DMS153 (cell line): ENCODE measurements around the gene SGPL1.
A peak's percentile ranks its signal among the peaks of the same experiment; 100 is the strongest.
"Not testable (repeated sequence)": the region's sequence is repeated elsewhere in the genome, so short reads cannot be mapped to it uniquely, and the experiment has no call there.

ENCODE experiments used
- DNase-seq: peaks from one replicate; lab custom pipeline; 2025; lab: John Stamatoyannopoulos, UW

SGPL1 gene

DNA sequence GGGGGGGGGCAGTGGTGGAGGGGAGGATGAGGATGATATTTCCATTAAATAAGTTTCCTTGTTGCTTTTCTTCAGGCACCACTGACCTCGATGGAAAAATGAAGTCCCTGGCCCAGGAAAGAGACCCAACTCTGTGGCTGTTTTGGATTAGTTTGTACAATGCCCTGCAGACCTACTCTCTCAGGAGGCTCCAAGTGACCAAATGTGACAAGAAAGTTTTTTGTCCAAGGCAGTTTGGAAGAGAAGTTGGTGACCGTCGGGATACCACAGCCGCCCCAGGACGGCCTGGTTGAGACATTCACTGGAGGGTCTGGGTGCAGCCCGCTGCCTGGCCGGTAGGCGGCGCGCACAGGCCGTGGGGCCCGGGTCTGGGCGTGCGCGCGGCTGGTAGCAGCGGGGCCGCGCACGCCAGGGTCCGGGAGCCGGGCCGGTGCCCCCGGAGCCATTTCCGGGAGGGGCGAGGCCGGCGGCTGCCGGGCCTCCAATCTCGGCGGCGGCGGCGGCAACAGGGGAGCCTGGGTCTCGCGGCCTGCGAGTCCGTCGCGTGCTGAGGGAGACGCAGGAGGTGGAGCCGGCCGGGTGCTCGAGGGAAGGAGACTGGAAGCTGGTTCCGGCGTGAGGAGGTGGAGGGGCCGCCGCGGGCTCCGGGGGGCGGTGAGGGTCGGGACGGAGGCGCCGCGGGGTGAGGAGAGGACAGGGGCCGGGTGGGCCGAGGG is at the start of gene SGPL1:
TSS of gene SGPL1 (plus strand) at position 445 of the 716 bp plus-strand sequence. CDS start 906 bp downstream, outside the sequence.
- DNase-seq, result peak; percentile 57

DNA sequence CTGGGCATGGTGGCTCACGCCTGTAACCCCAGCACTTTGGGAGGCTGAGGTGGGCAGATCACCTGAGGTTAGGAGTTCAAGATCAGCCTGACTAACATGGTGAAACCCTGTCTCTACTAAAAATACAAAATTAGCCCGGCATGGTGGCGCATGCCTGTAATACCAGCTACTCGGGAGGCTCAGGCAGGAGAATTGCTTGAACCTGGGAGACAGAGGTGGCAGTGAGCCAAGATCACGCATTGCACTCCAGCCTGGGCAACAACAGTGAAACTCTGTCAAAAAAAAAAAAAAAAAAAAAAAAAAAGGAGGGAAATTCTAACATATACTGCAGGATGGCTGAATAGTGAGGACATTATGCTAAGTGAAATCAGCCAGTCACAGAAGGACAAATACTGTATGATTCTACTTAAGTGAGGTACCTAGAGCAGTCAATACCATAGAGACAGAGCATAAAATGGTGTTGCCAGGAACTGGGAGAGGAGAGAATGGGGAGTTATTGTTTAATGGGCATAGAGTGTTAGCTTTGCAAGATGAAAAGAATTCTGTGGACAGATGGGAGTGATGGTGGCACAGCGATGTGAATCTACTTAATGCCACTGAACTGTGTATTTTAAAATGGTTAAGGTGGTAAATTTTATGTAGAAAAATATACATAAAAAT is 47.6 kb upstream of the SGPL1 start:
- peak; percentile 57 for DNase-seq

GRCh38 chr10:70769121-70769520 is 46.6 kb upstream of the SGPL1 start:
- no peak for DNase-seq

DNA sequence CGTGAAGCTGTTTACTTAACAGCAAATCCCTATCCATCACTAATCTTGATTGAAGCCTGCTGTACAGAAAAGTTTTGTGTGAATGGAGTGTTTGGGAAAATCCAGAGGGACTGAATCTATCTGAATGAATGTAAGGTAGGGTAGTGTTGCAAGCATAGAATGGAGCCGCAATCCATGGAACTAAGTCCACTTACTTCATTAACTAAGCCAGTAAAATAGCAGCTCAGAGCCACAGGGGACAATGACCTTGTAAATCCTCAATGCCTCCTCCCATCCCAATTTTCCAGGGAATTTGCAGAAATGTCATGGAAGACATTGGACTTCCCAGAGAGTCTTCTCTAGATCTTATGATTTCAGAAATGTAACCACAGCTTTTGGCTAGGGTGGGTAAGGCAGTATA is 45.7 kb upstream of the SGPL1 start:
- DNase-seq, result no peak

DNA sequence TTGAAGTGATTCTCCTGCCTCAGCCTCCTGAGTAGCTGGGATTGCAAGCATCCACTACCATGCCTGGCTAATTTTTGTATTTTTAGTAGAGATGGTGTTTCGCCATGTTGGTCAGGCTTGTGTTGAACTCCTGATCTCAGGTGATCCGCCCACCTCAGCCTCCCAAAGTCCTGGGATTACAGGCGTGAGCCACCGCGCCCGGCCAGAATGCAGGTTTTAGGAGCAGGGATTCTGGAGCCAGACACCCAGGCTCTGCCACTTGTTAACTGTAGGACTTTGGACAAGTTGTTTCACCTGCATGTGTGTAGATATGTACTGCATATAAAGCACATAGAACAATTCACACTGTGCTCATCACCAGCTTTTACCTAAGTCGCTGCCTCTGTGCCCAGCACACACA is 45.2 kb upstream of the SGPL1 start:
- not testable (repeated sequence) for DNase-seq

DNA sequence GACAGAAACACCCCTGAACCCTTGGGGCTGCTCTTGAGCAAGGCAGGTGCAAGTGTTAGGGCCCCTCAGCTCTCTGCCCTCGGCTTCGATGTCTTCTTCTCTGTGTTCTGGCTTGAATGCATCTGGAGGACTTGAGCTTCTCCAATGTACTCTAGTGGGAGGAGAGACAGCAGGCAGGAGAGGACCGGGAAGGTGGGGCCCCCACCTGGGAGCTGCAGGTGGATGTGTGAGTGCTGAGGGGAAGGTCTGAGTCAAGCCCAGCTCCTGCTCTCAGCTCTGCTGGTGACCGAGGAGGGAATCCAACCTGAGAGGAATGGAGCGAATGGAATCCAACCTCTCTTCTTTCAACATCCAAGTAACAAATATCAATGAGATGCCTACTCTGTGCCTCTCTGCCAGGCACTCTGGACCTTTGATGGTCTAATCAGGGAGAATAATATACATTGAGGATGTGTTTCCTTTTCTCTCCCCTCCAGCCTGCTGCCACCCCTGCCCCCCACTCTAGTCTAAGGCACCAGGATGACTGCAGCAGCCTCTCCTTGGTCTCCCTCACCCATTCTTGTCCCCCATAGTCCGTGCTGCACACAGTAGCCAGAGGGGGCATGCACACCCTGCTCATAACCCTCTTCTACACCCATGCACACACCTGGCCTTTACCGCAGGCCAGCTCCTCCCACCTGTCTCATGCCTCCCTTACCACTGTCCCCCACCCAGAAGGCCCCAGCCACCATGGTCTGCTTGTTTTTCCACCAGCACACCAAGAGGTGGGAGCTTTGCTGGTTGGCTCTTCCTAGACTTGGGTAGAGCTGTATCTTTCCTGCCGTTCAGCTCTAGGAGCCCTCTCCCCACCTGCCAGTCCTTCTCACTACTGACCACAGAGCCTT is 44.2 kb upstream of the SGPL1 start:
- DNase-seq, result no peak

GRCh38 chr10:70772627-70773026 is 43.1 kb upstream of the SGPL1 start:
- no peak for DNase-seq

- DNase-seq, result no peak
Measured at GRCh38 chr10:70773461-70773860, 42.3 kb upstream of the SGPL1 start.

- DNase-seq, result no peak
Measured at GRCh38 chr10:70773965-70774809, 41.6 kb upstream of the SGPL1 start.

GRCh38 chr10:70774810-70775678 is 40.7 kb upstream of the SGPL1 start:
- no peak for DNase-seq

DNA sequence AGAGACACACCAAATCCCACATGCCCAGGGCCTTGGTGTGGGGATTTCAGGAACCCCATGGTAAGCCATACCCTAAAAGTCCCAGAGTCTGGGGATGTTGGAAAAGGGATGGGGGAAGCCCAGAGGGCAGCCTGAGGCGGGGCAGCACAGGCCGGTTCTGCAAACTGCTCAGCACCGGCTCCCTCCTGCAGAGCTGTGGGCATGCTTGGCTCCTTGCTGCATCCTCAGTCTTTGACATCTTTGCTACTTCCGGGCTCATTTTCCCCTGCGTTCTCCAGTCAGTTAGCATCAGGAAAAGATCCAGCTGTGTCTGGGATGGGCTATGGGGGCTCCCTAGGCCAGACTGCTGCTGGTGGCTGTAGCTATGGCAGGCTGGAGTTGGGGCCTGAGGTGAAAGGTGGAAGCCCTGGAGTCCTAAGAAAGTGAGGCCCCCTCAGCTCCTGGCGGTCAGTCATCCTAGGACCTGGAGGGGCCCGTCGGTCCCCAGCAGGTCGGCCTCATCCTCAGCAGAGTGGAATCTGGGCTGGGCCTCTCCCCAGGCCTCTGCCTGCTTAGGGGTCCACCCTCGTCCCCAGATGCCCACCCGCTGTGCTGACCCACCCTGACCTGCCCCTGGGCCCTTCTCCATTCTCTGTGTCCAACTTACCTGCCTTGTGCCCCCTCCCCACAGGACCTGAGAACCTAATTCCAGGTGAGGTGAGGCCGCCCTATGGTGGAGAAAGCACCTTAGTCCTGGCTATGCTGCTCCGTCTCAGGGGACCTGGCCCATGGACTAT is 39.9 kb upstream of the SGPL1 start:
- no peak for DNase-seq

DNA sequence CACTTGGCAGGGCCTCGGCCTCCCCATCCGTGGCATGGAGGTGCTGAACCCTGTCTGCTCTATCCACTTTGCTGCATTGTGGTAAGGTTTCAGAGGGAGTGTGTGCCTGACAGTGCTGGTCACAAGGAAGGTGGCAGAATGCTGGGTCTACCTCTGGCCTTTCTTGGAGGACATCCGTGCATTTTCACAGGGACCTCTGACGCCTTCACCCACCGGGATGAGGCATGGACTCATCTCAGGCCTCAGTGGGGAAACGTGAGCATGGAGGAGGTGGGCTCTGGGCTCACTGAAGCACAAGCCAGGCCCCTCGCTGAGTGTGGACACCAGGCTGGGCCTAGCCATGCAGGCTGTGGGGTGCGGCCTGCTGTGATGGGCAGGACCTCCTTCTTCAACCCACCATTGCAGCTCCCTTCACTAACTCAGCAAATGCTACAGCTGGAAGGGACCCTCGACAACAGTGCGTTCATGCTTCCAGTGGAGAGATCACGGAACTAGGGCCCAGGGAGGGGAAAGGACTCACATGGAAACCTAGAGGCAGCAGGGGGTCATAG is 39.2 kb upstream of the SGPL1 start:
- DNase-seq, result no peak

DNA sequence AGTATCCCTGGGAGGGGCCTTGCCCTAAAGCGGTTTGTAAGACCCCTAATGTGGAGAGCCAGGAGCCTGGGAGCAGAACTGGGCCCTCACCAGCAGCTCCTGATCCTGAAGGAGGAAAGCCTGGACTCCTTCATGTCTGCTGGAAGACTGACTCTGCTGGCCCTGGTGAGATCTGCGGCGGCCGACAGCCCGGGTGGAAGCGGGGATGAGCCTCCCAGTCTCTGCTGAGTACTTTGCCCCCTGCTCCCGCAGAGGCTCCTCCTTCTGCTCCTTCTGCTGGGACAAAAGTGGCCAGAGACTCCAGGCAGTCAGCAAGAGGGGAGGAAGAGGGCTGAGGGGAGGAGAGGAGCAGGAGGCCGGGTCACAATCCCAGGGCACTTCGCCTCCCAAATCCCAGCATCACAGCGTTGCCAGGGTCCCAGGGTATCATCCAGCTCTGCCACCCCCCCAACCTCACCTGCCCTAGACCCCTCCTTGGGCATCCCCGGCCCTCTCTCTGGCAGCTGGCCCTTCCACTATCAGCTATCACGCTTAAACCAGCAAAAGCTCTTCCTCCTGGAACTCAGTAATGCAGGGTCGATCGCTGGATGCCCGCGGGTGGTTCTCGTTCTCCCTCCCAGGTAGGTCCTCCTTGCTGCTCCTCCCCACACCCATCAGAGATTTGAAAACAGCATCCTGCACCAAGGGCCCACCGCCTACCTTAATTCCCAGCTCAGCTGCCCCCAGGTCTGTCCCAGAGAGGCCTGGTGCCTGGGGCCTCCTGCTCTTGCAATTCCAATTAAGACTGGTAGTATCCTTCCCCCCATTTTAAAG is 38.5 kb upstream of the SGPL1 start:
- DNase-seq, result no peak

DNA sequence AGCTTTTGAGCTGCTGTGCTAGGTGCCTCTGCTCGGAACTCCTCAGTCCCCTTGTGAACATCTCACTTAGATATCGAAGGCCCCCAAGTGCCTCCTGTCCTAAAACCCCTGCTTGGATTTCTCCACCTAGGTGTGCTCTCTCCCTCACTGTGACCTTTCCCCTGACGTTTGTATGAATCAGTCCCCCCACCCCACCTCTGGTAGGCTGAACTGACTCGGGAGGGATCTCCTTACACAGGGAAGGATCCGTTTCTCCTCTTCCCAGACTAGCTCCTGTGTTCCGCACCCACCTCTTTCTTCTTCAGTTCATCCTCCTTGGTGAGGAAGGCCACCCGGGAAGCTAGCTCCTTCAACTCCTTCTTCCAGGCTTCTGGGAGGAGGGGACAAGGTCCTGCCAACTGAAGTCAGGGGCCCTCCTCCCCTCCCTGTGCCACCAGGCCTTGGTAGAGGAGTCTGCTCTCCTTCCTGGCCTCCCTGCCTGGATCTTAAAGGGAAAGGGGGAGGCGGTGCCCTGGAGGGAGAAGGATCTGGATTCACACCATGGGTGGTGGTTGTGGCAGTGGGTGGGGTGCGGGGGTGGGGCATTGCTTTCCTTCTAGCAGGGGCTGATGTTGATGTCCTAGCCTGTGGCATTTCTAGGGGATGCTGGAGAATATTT is 37.4 kb upstream of the SGPL1 start:
- no peak for DNase-seq

GRCh38 chr10:70779088-70779487 is 36.7 kb upstream of the SGPL1 start:
- DNase-seq, result no peak

DNA sequence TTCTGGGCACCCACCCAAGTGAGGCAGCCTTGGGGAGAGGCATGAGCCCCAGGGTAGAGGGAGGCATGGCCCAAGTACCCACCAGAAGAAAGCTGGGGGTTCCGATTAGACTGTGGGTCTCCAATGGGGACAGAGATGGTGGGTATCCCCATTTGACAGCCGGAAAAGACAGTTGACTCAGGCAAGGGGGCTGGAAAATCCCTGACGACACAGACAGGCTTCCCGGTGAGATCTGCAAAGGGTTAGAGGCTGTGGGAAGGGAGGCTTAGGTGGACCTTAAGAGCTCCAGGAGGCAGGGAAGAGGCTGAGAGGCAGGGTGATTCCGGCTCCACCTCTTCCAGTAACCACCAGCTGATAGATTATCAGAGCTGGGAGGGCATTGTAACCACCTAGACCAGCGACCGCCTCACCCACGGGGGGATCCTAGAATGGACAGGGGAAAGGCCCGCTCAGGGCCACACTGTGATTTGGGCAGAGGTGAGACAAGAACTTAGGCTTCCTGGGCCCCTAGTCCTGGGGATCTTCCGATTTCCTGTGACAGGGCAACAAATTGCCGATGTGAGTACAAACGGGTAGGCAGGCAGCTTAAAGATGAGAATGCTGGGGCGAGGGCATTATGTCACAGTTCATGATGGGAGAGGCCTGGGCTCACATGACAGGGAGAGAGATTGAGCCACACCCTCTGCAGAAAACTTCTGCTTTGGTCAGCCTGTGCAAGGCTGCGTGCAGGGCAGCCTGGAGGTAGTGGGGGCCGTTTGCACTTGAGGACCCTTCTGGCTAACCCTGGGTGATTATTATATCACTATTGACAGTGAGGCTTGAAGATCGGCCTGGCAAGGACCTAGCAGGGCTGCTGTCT is 36.0 kb upstream of the SGPL1 start:
- no peak for DNase-seq

DNA sequence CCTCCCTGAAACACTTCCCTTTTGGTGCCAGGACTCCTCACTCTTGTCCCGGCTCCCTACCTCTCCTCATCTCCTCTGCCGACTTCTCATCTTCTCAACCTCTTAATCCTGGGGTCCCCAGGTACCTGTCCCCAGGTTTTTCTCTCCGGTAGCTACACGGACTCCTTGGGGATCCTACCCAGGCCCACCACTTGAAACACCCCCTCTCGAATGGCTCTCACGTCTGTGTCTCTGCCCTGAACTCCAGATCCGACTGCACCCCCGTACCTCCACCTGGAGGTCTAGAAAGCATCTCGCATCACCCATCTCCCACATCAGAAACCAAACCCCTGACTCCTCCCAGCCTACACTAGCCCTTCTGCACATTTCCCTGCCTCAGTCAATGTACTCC is 35.4 kb upstream of the SGPL1 start:
- DNase-seq, result no peak
